ENCODE measurements around the gene GDNF. TPM values are rescaled to one million over a fixed set of nuclear protein-coding genes. Genes with fewer than 3 reads are reported as not detected.
"Not testable (repeated sequence)": the region's sequence is repeated elsewhere in the genome, so short reads cannot be mapped to it uniquely, and the experiment has no call there.

The GDNF gene
- polyA plus RNA-seq, 3 donors = not detected

GRCh38 chr5:37795292-37795691 lies 44.5 kb downstream of the GDNF start:
- 60% methylated on average over 1 of the region's 2 CpGs for WGBS (ENCODE audit: insufficient coverage)
- H3K4me3 Mint-ChIP-seq = not testable (repeated sequence)

GRCh38 chr5:37792975-37793631 lies 46.7 kb downstream of the GDNF start:
- no peak for DNase-seq
- no peaks in the 10 kb centered on the region for H3K4me1 Mint-ChIP-seq
- Histone ChIP-seq H3K27ac (ENCODE audit: low read depth in 1 of 2, low read length in 2 of 2) (no peak overlapping the region), H3K79me2 (ENCODE audit: insufficient read depth, low read length) (no peaks in the 10 kb centered on the region), H3K36me3 (replicated peaks in 1 of 2; ENCODE audit: control insufficient read depth in 1 of 2, insufficient read depth in 2 of 2, low read length in 2 of 2) (no peaks in the 10 kb centered on the region), H4K20me1 (ENCODE audit: insufficient read depth, low read length) (no peaks in the 10 kb centered on the region), H3K9ac (ENCODE audit: insufficient read depth, low read length, poor library complexity, severe bottlenecking) (no peak overlapping the region), H3K4me2 (replicated peaks; ENCODE audit: extremely low read depth, low read length, poor library complexity, severe bottlenecking) (no peak overlapping the region), H3K4me3 (replicated peaks in 1 of 3; ENCODE audit: low read depth in 2 of 3, low read length in 3 of 3) (no peak overlapping the region), H2AFZ (ENCODE audit: insufficient read depth, low read depth, low read length, poor library complexity, severe bottlenecking) (no peak overlapping the region), H3K27me3 (ENCODE audit: control insufficient read depth in 2 of 2, insufficient read depth in 2 of 2, low read length in 2 of 2) (no peaks in the 10 kb centered on the region), H3K9me3 (replicated peaks in 1 of 2; ENCODE audit: control insufficient read depth in 1 of 2, insufficient read depth in 1 of 2, low read length in 2 of 2) (peaks cover 17 to 37% of the 10 kb centered on the region in 2 donors), H3K4me1 (ENCODE audit: control insufficient read depth in 1 of 2, insufficient read depth in 2 of 2, low read length in 2 of 2) (no peaks in the 10 kb centered on the region)
- peaks cover 18 to 50% (median 37%) of the 10 kb centered on the region in 7 donors for H3K9me3 Mint-ChIP-seq
- intact Hi-C loops (cut with micrococcal nuclease) = no loop called here
- 86% methylated on average over 1 of the region's 2 CpGs for WGBS (ENCODE audit: insufficient coverage)
- H3K27me3 Mint-ChIP-seq (ENCODE audit: low read depth in 3 of 3) = peaks cover 0 to 1% (median 0%) of the 10 kb centered on the region in 3 donors
- H3K4me3 Mint-ChIP-seq = no peak overlapping the region
- no peak for TF ChIP-seq CTCF (IDR thresholded peaks at IDR 0.05)
- no peaks in the 10 kb centered on the region for H3K36me3 Mint-ChIP-seq
- H3K27ac Mint-ChIP-seq = no peak overlapping the region

More at GRCh38 chr5:37795292-37795691, 44.5 kb downstream of the GDNF start:
- H3K36me3 Mint-ChIP-seq; H4K20me1 ChIP-seq (ENCODE audit: insufficient read depth, low read length); intact Hi-C loops (cut with micrococcal nuclease); H3K4me1 Mint-ChIP-seq; H3K27me3 ChIP-seq (ENCODE audit: control insufficient read depth in 2 of 2, insufficient read depth in 2 of 2, low read length in 2 of 2); H3K27ac ChIP-seq (ENCODE audit: low read depth in 1 of 2, low read length in 2 of 2); H2AFZ ChIP-seq (ENCODE audit: insufficient read depth, low read depth, low read length, poor library complexity, severe bottlenecking); H3K4me3 ChIP-seq (replicated peaks in 1 of 3; ENCODE audit: low read depth in 2 of 3, low read length in 3 of 3); H3K27me3 Mint-ChIP-seq (ENCODE audit: low read depth in 3 of 3); H3K36me3 ChIP-seq (replicated peaks in 1 of 2; ENCODE audit: control insufficient read depth in 1 of 2, insufficient read depth in 2 of 2, low read length in 2 of 2); H3K4me2 ChIP-seq (replicated peaks; ENCODE audit: extremely low read depth, low read length, poor library complexity, severe bottlenecking); DNase-seq; H3K79me2 ChIP-seq (ENCODE audit: insufficient read depth, low read length); H3K4me1 ChIP-seq (ENCODE audit: control insufficient read depth in 1 of 2, insufficient read depth in 2 of 2, low read length in 2 of 2); H3K27ac Mint-ChIP-seq; H3K9ac ChIP-seq (ENCODE audit: insufficient read depth, low read length, poor library complexity, severe bottlenecking): not testable (repeated sequence)
- peaks cover 17 to 37% of the 10 kb centered on the region in 2 donors for H3K9me3 ChIP-seq (replicated peaks in 1 of 2; ENCODE audit: control insufficient read depth in 1 of 2, insufficient read depth in 1 of 2, low read length in 2 of 2)
- H3K9me3 Mint-ChIP-seq = peaks cover 23 to 48% (median 33%) of the 10 kb centered on the region in 7 donors
